ENCODE measurements around the gene UCKL1. TPM values are rescaled to one million over a fixed set of nuclear protein-coding genes. Genes with fewer than 3 reads are reported as not detected.

UCKL1 gene
- total and polyA plus RNA-seq, 2 donors from 2014 or later, result 39.3 to 39.8 TPM

DNA sequence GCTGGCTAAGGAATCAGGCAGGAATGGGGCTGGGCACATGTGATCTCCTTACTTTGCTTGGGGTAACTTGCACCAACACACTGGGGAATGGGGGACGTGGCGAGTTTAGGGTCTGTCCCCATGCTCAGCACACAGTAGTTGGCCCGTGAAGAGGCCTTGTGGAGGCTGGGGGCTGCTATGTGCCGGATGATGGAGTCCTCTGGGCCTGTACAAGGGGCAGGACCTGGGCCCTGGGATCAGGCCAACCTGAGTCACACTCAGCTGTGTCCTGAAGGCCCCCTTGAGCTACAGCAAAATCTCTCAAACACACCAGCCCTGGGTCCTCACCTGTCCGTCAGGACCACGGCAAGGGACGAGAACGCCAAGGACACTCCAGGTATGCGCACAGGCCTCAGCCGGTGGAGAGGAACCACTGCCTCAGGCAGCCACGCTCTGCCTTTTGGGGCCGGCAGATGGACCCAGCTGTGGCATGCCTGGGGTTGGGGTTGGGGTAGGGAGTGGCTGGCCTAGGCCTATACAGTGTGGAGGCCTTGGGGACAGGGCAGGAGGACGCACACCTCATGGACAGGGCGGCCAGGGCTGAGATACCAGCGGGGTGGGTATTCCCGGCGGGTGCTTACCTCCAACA, 11.1 kb downstream of the UCKL1 start:
- Histone ChIP-seq H3K9ac (ENCODE audit: low read length in 3 of 3) (no peak overlapping the region), H3K4me1 (ENCODE audit: control insufficient read depth in 2 of 3, insufficient read depth in 2 of 3, low read depth in 1 of 3, low read length in 3 of 3) (peaks cover 4 to 18% (median 9%) of the 10 kb centered on the region in 3 donors), H3K9me3 (ENCODE audit: control insufficient read depth in 2 of 3, insufficient read depth in 1 of 3, low read length in 3 of 3) (no peaks in the 10 kb centered on the region), H3K36me3 (ENCODE audit: control insufficient read depth in 2 of 3, insufficient read depth in 3 of 3, low read length in 3 of 3) (peaks cover 0 to 24% (median 7%) of the 10 kb centered on the region in 3 donors), H3K27me3 (ENCODE audit: control insufficient read depth, insufficient read depth, low read length) (no peaks in the 10 kb centered on the region), H3K4me3 (ENCODE audit: low read length in 3 of 3) (no peak overlapping the region), H3K27ac (ENCODE audit: low read depth in 2 of 2, low read length in 2 of 2) (no peak overlapping the region)
- DNase-seq, result peak in 1 of 5 donors; percentile 78
- TF ChIP-seq, protein P1, sequence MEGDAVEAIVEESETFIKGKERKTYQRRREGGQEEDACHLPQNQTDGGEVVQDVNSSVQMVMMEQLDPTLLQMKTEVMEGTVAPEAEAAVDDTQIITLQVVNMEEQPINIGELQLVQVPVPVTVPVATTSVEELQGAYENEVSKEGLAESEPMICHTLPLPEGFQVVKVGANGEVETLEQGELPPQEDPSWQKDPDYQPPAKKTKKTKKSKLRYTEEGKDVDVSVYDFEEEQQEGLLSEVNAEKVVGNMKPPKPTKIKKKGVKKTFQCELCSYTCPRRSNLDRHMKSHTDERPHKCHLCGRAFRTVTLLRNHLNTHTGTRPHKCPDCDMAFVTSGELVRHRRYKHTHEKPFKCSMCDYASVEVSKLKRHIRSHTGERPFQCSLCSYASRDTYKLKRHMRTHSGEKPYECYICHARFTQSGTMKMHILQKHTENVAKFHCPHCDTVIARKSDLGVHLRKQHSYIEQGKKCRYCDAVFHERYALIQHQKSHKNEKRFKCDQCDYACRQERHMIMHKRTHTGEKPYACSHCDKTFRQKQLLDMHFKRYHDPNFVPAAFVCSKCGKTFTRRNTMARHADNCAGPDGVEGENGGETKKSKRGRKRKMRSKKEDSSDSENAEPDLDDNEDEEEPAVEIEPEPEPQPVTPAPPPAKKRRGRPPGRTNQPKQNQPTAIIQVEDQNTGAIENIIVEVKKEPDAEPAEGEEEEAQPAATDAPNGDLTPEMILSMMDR (IDR thresholded peaks at IDR 0.05; ENCODE audit: borderline replicate concordance, extremely low read depth, insufficient read depth), result no peak
- intact Hi-C loops (cut with DNase I), result no loop called here
- no peak for FAIRE-seq

DNA sequence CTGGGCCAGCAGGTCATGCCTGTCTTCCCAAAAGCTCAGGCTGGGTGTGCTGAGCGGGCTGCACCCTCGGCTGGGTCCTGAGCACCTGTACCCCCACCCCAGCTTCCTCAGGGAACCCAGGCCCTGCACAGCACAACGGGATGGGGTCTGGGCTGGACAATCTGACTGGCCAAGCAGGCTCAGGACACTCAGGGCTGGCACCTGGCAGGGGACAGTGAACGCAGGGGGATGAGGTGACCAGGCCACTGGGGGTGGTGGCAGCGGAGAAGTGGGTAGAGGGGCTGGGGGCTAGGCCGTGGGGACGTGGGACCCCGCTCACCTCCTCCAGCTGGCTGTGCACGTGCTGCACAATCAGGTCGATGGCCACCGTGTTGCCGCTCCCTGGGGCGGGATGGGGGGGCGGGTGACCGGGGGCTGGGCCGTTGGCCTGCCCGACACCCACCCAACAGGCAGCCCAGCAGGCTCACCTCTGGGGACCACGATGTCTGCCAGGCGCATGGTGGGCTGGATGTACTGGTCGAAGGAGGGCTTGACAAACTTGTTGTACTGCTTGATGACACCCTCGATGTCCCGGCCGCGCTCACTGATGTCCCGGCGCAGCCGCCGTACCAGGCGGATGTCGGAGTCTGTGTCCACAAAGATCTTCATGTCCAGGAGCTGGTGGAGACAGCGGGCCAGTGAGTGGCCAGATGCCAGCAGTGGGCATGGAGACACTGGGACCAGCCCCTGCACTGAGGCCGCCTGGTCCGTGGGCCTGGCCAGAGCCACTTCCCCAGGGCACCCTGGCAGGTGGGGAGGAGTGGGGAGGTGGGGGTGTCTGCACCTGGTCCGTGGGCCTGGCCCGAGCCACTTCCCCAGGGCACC, 11.9 kb downstream of the UCKL1 start:
- Histone ChIP-seq H3K36me3 (ENCODE audit: control insufficient read depth in 2 of 3, insufficient read depth in 3 of 3, low read length in 3 of 3) (peaks cover 0 to 28% (median 7%) of the 10 kb centered on the region in 3 donors), H3K4me1 (ENCODE audit: control insufficient read depth in 2 of 3, insufficient read depth in 2 of 3, low read depth in 1 of 3, low read length in 3 of 3) (peaks cover under 1 to 10% (median 4%) of the 10 kb centered on the region in 3 donors), H3K4me3 (ENCODE audit: low read length in 3 of 3) (no peak overlapping the region), H3K27ac (ENCODE audit: low read depth in 2 of 2, low read length in 2 of 2) (no peak overlapping the region), H3K27me3 (ENCODE audit: control insufficient read depth, insufficient read depth, low read length) (no peaks in the 10 kb centered on the region), H3K9ac (ENCODE audit: low read length in 3 of 3) (no peak overlapping the region), H3K9me3 (ENCODE audit: control insufficient read depth in 2 of 3, insufficient read depth in 1 of 3, low read length in 3 of 3) (no peaks in the 10 kb centered on the region)
- FAIRE-seq (no peak), DNase-seq (peak in 2 of 5 donors; percentile 43 to 76)
- intact Hi-C loops (cut with DNase I), result no loop called here
- TF ChIP-seq, protein P1 (IDR thresholded peaks at IDR 0.05; ENCODE audit: borderline replicate concordance, extremely low read depth, insufficient read depth), result no peak

DNA sequence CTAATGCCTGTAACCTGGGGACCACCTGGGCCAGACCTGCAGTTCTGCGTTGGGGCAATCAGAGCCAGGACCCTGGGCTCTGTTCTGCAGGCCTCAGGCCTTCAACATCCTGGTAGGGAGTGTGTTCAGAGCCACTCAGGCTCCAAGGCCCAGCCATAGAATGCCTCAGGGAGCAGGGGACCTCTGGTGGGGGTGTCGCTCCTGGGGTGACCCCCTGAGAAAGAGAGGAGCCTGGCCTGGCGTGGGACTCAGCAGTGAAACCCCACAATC, 12.5 kb downstream of the UCKL1 start:
- no peak for DNase-seq
- Histone ChIP-seq H3K9me3 (ENCODE audit: control insufficient read depth in 2 of 3, insufficient read depth in 1 of 3, low read length in 3 of 3) (no peaks in the 10 kb centered on the region), H3K9ac (ENCODE audit: low read length in 3 of 3) (no peak overlapping the region), H3K27ac (ENCODE audit: low read depth in 2 of 2, low read length in 2 of 2) (no peak overlapping the region), H3K4me1 (ENCODE audit: control insufficient read depth in 2 of 3, insufficient read depth in 2 of 3, low read depth in 1 of 3, low read length in 3 of 3) (peaks cover 0 to 5% (median 2%) of the 10 kb centered on the region in 3 donors), H3K4me3 (ENCODE audit: low read length in 3 of 3) (no peak overlapping the region), H3K27me3 (ENCODE audit: control insufficient read depth, insufficient read depth, low read length) (no peaks in the 10 kb centered on the region), H3K36me3 (ENCODE audit: control insufficient read depth in 2 of 3, insufficient read depth in 3 of 3, low read length in 3 of 3) (peaks cover 0 to 28% (median 7%) of the 10 kb centered on the region in 3 donors)
- TF ChIP-seq, protein P1 (IDR thresholded peaks at IDR 0.05; ENCODE audit: borderline replicate concordance, extremely low read depth, insufficient read depth), result no peak
- intact Hi-C loops (cut with DNase I), result no loop called here
- FAIRE-seq, result no peak

All from kidney (tissue), 14 donors.